Adrenal gland (tissue), 5 donors: ENCODE results near the gene KATNB1.

ENCODE experiments used
- POLR2A ChIP-seq, 2 donors: fragments of 450-650 bp; IDR thresholded peaks; one replicate each; pipeline ENCODE4 v1.6.1; 2017; ENCODE audit warnings: antibody characterized with exemption in 2 of 2, mild to moderate bottlenecking in 2 of 2, moderate library complexity in 1 of 2
- TF ChIP-seq, protein P1 (sequence below), 6 experiments: fragments of 450-650 bp in 4 of 6; fragments of 200-600 bp in 2 of 6; sonication (generic) in 1 of 6; IDR thresholded peaks; 1 replicate in 5 of 6; 2 replicates in 1 of 6; pipeline versions ENCODE4 v1.5.1 to v1.8.0; 2016 to 2021; ENCODE audit warnings: antibody characterized with exemption in 6 of 6, mild to moderate bottlenecking in 2 of 6, moderate library complexity in 1 of 6
- donor health status: DM: no; HTN: no; CAD: no.

DNA sequence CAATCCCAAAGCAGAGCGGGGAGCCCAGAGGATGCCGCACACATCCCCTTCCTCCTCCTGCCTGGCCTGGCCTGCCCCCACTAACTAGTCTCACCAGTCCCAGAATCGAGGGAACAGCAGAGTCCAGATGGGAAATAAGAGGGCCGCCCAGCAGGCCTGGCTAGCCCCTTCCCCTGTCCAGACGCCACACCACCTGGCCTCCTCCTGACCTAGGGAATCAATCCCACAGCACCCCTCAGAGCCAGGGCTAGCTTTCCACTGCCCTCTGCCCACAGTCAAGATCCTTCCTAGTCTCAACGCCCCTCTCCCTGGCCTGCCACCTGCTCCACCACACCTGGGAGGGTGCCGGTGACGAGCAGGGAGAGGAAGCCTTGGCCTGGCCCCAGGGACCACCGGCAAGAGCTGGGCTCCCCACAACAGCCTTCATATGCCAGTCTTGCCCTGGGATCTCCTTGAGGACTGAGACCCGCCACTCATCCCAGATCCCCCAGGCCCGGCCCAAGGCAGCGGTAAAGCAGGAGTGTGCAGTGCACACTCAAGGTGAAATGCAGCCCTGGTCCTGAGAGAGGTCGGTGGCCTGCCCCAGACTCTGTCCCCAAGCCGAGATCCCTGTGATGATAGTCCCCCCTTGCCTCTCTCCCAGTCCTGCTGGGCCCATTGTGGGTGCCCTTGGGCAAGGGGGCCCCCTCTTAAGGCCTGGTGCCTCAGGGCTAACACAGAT is 27.9 kb downstream of the KATNB1 start:
- TF ChIP-seq, protein P1, sequence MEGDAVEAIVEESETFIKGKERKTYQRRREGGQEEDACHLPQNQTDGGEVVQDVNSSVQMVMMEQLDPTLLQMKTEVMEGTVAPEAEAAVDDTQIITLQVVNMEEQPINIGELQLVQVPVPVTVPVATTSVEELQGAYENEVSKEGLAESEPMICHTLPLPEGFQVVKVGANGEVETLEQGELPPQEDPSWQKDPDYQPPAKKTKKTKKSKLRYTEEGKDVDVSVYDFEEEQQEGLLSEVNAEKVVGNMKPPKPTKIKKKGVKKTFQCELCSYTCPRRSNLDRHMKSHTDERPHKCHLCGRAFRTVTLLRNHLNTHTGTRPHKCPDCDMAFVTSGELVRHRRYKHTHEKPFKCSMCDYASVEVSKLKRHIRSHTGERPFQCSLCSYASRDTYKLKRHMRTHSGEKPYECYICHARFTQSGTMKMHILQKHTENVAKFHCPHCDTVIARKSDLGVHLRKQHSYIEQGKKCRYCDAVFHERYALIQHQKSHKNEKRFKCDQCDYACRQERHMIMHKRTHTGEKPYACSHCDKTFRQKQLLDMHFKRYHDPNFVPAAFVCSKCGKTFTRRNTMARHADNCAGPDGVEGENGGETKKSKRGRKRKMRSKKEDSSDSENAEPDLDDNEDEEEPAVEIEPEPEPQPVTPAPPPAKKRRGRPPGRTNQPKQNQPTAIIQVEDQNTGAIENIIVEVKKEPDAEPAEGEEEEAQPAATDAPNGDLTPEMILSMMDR (IDR thresholded peaks at IDR 0.05): no peak
- TF ChIP-seq POLR2A (IDR thresholded peaks at IDR 0.05): no peak
